ENCODE measurements around the gene SFT2D3. TPM values are rescaled to one million over a fixed set of nuclear protein-coding genes. Genes with fewer than 3 reads are reported as not detected.
A peak's percentile ranks its signal among the peaks of the same experiment; 100 is the strongest.
"Not testable (repeated sequence)": the region's sequence is repeated elsewhere in the genome, so short reads cannot be mapped to it uniquely, and the experiment has no call there.

Gene SFT2D3
- total RNA-seq, 1 donor from 2014 or later: 6.4 TPM

DNA sequence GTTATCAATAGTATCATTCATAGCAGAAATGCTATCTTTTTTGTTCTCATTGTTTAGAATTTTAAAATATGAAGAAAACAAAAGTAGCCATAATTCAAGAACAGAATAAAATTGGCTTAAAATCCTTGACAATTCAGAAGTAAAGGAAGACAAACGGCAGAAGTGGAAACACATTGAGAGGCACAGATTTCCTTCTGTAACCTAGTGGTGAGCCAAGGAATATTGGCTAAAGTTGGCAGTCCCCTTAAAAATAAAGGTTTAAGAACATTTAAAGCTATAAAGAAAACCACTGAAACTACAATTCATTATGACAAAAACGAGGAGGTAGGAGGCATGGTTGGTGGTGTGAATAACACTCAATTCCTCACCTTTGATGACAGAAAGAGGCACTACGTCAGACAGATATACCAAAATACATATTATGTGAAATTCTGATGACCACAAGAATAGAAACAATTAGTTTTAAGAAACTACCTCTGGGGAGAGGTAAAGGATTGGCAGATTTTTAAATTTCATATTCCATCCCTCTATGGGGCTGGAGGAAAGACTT lies 42.3 kb downstream of the SFT2D3 start:
- DNase-seq: no peak
- TF ChIP-seq, protein P1, sequence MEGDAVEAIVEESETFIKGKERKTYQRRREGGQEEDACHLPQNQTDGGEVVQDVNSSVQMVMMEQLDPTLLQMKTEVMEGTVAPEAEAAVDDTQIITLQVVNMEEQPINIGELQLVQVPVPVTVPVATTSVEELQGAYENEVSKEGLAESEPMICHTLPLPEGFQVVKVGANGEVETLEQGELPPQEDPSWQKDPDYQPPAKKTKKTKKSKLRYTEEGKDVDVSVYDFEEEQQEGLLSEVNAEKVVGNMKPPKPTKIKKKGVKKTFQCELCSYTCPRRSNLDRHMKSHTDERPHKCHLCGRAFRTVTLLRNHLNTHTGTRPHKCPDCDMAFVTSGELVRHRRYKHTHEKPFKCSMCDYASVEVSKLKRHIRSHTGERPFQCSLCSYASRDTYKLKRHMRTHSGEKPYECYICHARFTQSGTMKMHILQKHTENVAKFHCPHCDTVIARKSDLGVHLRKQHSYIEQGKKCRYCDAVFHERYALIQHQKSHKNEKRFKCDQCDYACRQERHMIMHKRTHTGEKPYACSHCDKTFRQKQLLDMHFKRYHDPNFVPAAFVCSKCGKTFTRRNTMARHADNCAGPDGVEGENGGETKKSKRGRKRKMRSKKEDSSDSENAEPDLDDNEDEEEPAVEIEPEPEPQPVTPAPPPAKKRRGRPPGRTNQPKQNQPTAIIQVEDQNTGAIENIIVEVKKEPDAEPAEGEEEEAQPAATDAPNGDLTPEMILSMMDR (IDR thresholded peaks at IDR 0.05; ENCODE audit: partially characterized antibody, unreplicated experiment): peak; percentile 22
- H3K9me3 Mint-ChIP-seq (ENCODE audit: unreplicated experiment): no peaks in the 10 kb centered on the region
- no peaks in the 10 kb centered on the region for H3K36me3 Mint-ChIP-seq (ENCODE audit: unreplicated experiment)
- peaks cover 9% of the 10 kb centered on the region for H3K4me1 Mint-ChIP-seq (ENCODE audit: low read depth, unreplicated experiment)
- H3K27ac Mint-ChIP-seq (ENCODE audit: unreplicated experiment): no peak overlapping the region
- H3K4me3 Mint-ChIP-seq (ENCODE audit: unreplicated experiment): no peak overlapping the region
- H3K27me3 Mint-ChIP-seq (ENCODE audit: unreplicated experiment): no peaks in the 10 kb centered on the region

DNA sequence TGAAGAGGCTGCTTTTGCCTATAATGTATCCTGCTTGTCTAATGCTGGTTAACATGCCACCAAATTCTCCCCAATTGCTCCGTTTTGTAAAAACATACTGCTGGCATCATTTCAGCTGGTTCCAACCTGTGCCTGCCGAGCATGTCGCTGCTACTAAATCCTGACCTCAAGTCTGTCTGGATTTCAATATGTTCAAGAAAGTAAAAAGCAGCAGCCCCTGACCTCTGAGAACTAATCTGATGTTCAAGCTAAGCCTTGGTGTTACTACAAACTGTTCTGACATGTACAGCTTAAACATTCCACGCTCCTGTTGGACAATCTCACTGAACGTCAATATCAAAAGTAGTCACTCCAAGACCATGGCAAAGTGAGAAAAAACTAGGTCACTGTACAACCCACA lies 46.3 kb downstream of the SFT2D3 start:
- no peak overlapping the region for H3K4me3 Mint-ChIP-seq (ENCODE audit: unreplicated experiment)
- H3K36me3 Mint-ChIP-seq (ENCODE audit: unreplicated experiment): no peaks in the 10 kb centered on the region
- H3K27ac Mint-ChIP-seq (ENCODE audit: unreplicated experiment): no peak overlapping the region
- no peaks in the 10 kb centered on the region for H3K4me1 Mint-ChIP-seq (ENCODE audit: low read depth, unreplicated experiment)
- TF ChIP-seq, protein P1 (IDR thresholded peaks at IDR 0.05; ENCODE audit: partially characterized antibody, unreplicated experiment): no peak
- H3K27me3 Mint-ChIP-seq (ENCODE audit: unreplicated experiment): no peaks in the 10 kb centered on the region
- DNase-seq: no peak
- H3K9me3 Mint-ChIP-seq (ENCODE audit: unreplicated experiment): no peaks in the 10 kb centered on the region

DNA sequence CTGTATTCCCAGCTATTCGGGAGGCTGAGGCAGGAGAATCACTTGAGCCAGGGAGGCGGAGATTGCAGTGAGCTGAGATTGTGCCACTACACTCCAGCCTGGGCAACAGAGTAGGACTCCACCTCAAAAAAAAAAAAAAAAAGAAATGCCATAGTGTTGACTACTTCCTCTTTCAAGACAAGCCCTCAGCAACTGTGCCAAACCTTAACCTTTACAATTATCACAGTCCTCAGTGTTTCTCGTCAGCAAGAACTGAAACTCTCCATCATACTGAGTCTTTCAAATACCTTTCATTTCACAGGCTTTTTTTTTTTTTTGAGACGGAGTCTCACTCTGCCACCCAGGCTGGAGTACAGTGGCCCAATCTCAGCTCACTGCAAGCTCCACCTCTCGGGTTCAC lies 48.2 kb downstream of the SFT2D3 start:
- H3K4me1 Mint-ChIP-seq (ENCODE audit: low read depth, unreplicated experiment); H3K27ac Mint-ChIP-seq (ENCODE audit: unreplicated experiment); H3K9me3 Mint-ChIP-seq (ENCODE audit: unreplicated experiment); DNase-seq; H3K36me3 Mint-ChIP-seq (ENCODE audit: unreplicated experiment); H3K4me3 Mint-ChIP-seq (ENCODE audit: unreplicated experiment); H3K27me3 Mint-ChIP-seq (ENCODE audit: unreplicated experiment): not testable (repeated sequence)

DNA sequence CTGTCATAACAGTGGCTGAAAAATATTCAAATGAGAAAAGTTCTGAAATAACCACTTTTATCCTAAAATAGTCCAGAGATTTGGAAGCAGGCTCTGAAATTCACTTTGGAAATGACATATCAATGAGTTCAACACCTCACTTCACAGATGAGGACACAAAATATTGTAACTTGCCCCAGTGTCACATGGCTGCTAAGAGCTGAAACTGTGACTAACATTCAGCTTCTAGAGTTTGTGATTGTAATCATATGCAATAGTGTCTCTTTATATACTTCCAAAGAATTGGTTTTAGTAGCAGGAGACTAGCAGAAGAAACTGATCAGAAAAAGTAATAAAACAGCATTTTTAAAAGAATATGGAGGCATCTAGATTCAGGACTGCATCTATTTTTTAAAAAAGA lies 52.1 kb downstream of the SFT2D3 start:
- Mint-ChIP-seq H3K27ac (ENCODE audit: unreplicated experiment) (no peak overlapping the region), H3K27me3 (ENCODE audit: unreplicated experiment) (no peaks in the 10 kb centered on the region), H3K4me3 (ENCODE audit: unreplicated experiment) (no peak overlapping the region), H3K9me3 (ENCODE audit: unreplicated experiment) (no peaks in the 10 kb centered on the region), H3K36me3 (ENCODE audit: unreplicated experiment) (no peaks in the 10 kb centered on the region), H3K4me1 (ENCODE audit: low read depth, unreplicated experiment) (no peaks in the 10 kb centered on the region)
- no peak for DNase-seq
- TF ChIP-seq, protein P1 (IDR thresholded peaks at IDR 0.05; ENCODE audit: partially characterized antibody, unreplicated experiment): no peak

DNA sequence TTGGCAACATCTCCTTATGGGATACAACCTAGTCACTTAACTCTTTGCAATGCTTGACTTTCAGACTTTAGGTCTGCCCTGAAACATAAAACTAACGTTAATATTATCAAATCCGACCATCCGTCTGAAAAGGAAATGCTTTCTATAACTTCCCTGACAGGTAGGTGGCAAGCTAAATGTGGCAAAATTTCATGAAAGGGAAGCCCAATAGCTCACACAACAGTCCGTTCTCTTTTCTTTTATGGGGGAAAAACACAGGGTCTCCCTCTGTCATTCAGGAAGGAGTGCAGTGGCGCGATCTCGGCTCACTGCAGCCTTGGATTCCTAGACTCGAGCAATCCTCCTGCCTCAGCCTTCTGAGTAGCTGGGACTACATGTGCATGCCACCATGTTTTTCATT lies 52.9 kb downstream of the SFT2D3 start:
- TF ChIP-seq, protein P1 (IDR thresholded peaks at IDR 0.05; ENCODE audit: partially characterized antibody, unreplicated experiment): no peak
- no peak for DNase-seq
- H3K27ac Mint-ChIP-seq (ENCODE audit: unreplicated experiment): no peak overlapping the region
- no peaks in the 10 kb centered on the region for H3K4me1 Mint-ChIP-seq (ENCODE audit: low read depth, unreplicated experiment)
- H3K36me3 Mint-ChIP-seq (ENCODE audit: unreplicated experiment): no peaks in the 10 kb centered on the region
- H3K4me3 Mint-ChIP-seq (ENCODE audit: unreplicated experiment): no peak overlapping the region
- H3K9me3 Mint-ChIP-seq (ENCODE audit: unreplicated experiment): no peaks in the 10 kb centered on the region
- H3K27me3 Mint-ChIP-seq (ENCODE audit: unreplicated experiment): no peaks in the 10 kb centered on the region

Other genes starting within 250 kb of the SFT2D3 start
- gene IWS1, start 175.0 kb upstream of the SFT2D3 start, total RNA-seq (ENCODE audit: unreplicated experiment): 46.1 TPM
- gene MYO7B, start 165.8 kb upstream of the SFT2D3 start, total RNA-seq (ENCODE audit: unreplicated experiment): 0.29 TPM
- gene GPR17, start 55.3 kb upstream of the SFT2D3 start, total RNA-seq (ENCODE audit: unreplicated experiment): not detected
- 0.29 TPM for gene LIMS2, start 26.0 kb upstream of the SFT2D3 start, total RNA-seq (ENCODE audit: unreplicated experiment)
- 54.5 TPM for gene WDR33, start 109.7 kb downstream of the SFT2D3 start, total RNA-seq (ENCODE audit: unreplicated experiment)
- gene POLR2D, start 156.7 kb downstream of the SFT2D3 start, total RNA-seq (ENCODE audit: unreplicated experiment): 30.1 TPM
- gene AMMECR1L, start 184.5 kb downstream of the SFT2D3 start, total RNA-seq (ENCODE audit: unreplicated experiment): 25.2 TPM